Endothelial cell of umbilical vein (primary cell): ENCODE measurements around the gene CLTCL1. TPM values are rescaled to one million over a fixed set of nuclear protein-coding genes. Genes with fewer than 3 reads are reported as not detected.

Experiments used
- BruUV-seq: library from RNA; stranded (reverse); fragments of 400-500 nt; replicated peaks from 2 replicates; lab custom pipeline; 2021; lab: Mats Ljungman, UMichigan
- CTCF ChIA-PET: fragments of 300-600, 350-600 bp; sonication (Branson Sonifier 250); formaldehyde crosslinking; loops from one replicate; lab custom pipeline; 2021; ENCODE audit warnings: antibody characterized with exemption, inconsistent platforms; lab: Charles Lee
- POLR2A ChIA-PET: fragments of 300-600, 350-600 bp; sonication (Branson Sonifier 250); formaldehyde crosslinking; loops from one replicate; lab custom pipeline; 2021; ENCODE audit warnings: antibody characterized with exemption, inconsistent platforms; lab: Charles Lee
- DNase-seq: peaks from one replicate; pipeline ENCODE4 v3.0.0-alpha.2; 2011; ENCODE audit warnings: low read depth, low spot score
- FAIRE-seq: peaks from 2 replicates; lab custom pipeline; 2011; peaks lifted over from hg19 to GRCh38; lab: Jason Lieb, UNC
- H2AFZ ChIP-seq: 2 replicates; pipeline ENCODE4 v1.6.0; 2012; ENCODE audit warnings: low read depth, low read length, control low read depth, inconsistent platforms
- H3K27ac ChIP-seq: 2 replicates; pipeline ENCODE4 v1.5.1; 2011; ENCODE audit warnings: low read depth, mild to moderate bottlenecking, control low read depth, low read length, moderate library complexity; ENCODE audit not compliant: insufficient read depth
- H3K27me3 ChIP-seq, 2 experiments: 2 replicates each; pipeline versions ENCODE4 v1.6.0 to v1.6.1; 2011; ENCODE audit warnings: low read length in 2 of 2, mixed read lengths in 1 of 2; ENCODE audit not compliant: control insufficient read depth in 2 of 2, insufficient read depth in 2 of 2
- H3K36me3 ChIP-seq, 2 experiments: 2 replicates in 1 of 2; 3 replicates in 1 of 2; pipeline ENCODE4 v1.5.1; 2011; ENCODE audit warnings: low read length in 2 of 2, mild to moderate bottlenecking in 1 of 2, moderate library complexity in 1 of 2; ENCODE audit not compliant: control insufficient read depth in 2 of 2, insufficient read depth in 2 of 2; ENCODE audit errors: extremely low read depth in 1 of 2
- H3K4me1 ChIP-seq: 3 replicates; pipeline ENCODE4 v1.5.1; 2011; ENCODE audit warnings: mild to moderate bottlenecking, low read length; ENCODE audit not compliant: control insufficient read depth, insufficient read depth; ENCODE audit errors: extremely low read depth
- H3K4me2 ChIP-seq: 2 replicates; pipeline ENCODE4 v1.6.1; 2011; ENCODE audit warnings: low read length, control low read depth, mixed read lengths; ENCODE audit not compliant: insufficient read depth
- H3K4me3 ChIP-seq, 3 experiments: fragments of 200-600 bp in 1 of 3; sonication (generic), shearing (Covaris generic) in 1 of 3; replicated peaks in 1 of 3; 2 replicates each; pipeline ENCODE4 v1.5.1; 2011 to 2016; ENCODE audit warnings: control low read depth in 3 of 3, low read length in 3 of 3, mild to moderate bottlenecking in 2 of 3, inconsistent platforms in 1 of 3, low read depth in 1 of 3, moderate library complexity in 1 of 3; ENCODE audit not compliant: insufficient read depth in 1 of 3
- H3K79me2 ChIP-seq: 2 replicates; pipeline ENCODE4 v1.6.0; 2012; ENCODE audit warnings: low read length, inconsistent platforms; ENCODE audit not compliant: control insufficient read depth, insufficient read depth
- H3K9ac ChIP-seq: replicated peaks from 2 replicates; pipeline ENCODE3; 2011; ENCODE audit warnings: low read length, control low read depth; ENCODE audit not compliant: insufficient read depth; ENCODE audit errors: extremely low read depth
- H3K9me1 ChIP-seq: replicated peaks from 3 replicates; pipeline ENCODE4 v1.6.0; 2011; ENCODE audit warnings: mild to moderate bottlenecking, low read length; ENCODE audit not compliant: control insufficient read depth, insufficient read depth; ENCODE audit errors: extremely low read depth
- H3K9me3 ChIP-seq: replicated peaks from 2 replicates; pipeline ENCODE4 v1.5.1; 2012; ENCODE audit warnings: low read length, inconsistent platforms; ENCODE audit not compliant: control insufficient read depth, insufficient read depth
- H4K20me1 ChIP-seq: replicated peaks from 2 replicates; pipeline ENCODE3; 2011; ENCODE audit warnings: mild to moderate bottlenecking, low read length; ENCODE audit not compliant: control insufficient read depth, insufficient read depth; ENCODE audit errors: extremely low read depth
- CTCF ChIP-seq, 2 donors: IDR thresholded peaks; 1 replicate in 1 of 2; 2 replicates in 1 of 2; pipeline ENCODE4 v1.5.1; 2011; ENCODE audit warnings: low read length in 2 of 2, mild to moderate bottlenecking in 2 of 2, moderate library complexity in 2 of 2, control low read depth in 1 of 2, inconsistent platforms in 1 of 2, low read depth in 1 of 2; ENCODE audit not compliant: insufficient read depth in 1 of 2; ENCODE audit errors: extremely low read depth in 1 of 2
- FOS ChIP-seq: IDR thresholded peaks from 2 replicates; pipeline ENCODE4 v1.6.1; 2011; ENCODE audit warnings: mild to moderate bottlenecking, low read length, moderate library complexity, borderline replicate concordance; ENCODE audit not compliant: insufficient read depth
- GATA2 ChIP-seq: IDR thresholded peaks from 2 replicates; pipeline ENCODE4 v1.7.0; 2011; ENCODE audit warnings: low read depth, mild to moderate bottlenecking, moderate library complexity, mixed read lengths, low read length; ENCODE audit not compliant: insufficient read length, insufficient read depth
- JUN ChIP-seq: IDR thresholded peaks from 2 replicates; pipeline ENCODE4 v1.6.1; 2011; ENCODE audit warnings: borderline replicate concordance, low read depth; ENCODE audit not compliant: insufficient read length, insufficient read depth
- MAX ChIP-seq: IDR thresholded peaks from 2 replicates; pipeline ENCODE4 v1.6.1; 2011; ENCODE audit not compliant: insufficient read depth, insufficient read length
- MYC ChIP-seq: IDR thresholded peaks from one replicate; pipeline ENCODE4 v1.6.1; 2011; ENCODE audit warnings: mild to moderate bottlenecking, low read depth, low read length
- POLR2A ChIP-seq: IDR thresholded peaks from 2 replicates; pipeline ENCODE4 v1.6.1; 2012; ENCODE audit warnings: low read depth, mild to moderate bottlenecking, control low read depth, low read length
- POLR2AphosphoS5 ChIP-seq: IDR thresholded peaks from 2 replicates; pipeline ENCODE4 v1.6.1; 2012; ENCODE audit warnings: low read depth, mild to moderate bottlenecking, control low read depth, low read length, moderate library complexity; ENCODE audit not compliant: insufficient read depth
- dilution Hi-C: fragments of 300-500 bp; cut with MboI; formaldehyde crosslinking; loops from one replicate; pipeline ENCODE4 v1.15.0; 2019; ENCODE audit warnings: low sequenced_read_pairs; ENCODE audit not compliant: extremely low pct_ligation_motif_present
- intact Hi-C: fragments of 100-400 bp; cut with micrococcal nuclease; formaldehyde crosslinking; loops from one replicate; pipeline ENCODE4 v1.10.0; 2022
- polyA plus RNA-seq, 4 experiments: library from polyadenylated mRNA; depleted of rRNA in 3 of 4; stranded (reverse) in 3 of 4; unstranded in 1 of 4; fragments of >200 nt; gene quantifications; 2 replicates each; pipeline versions ENCODE4 v1.2.1 to v1.2.3, GENCODE V29; 2011 to 2012; ENCODE audit warnings: missing spikeins in 1 of 4
- total RNA-seq: library from RNA; stranded (reverse); gene quantifications from 2 replicates; pipeline ENCODE4 v1.2.3, GENCODE V29; 2021

CLTCL1 gene
- total and polyA plus RNA-seq, 2 donors (not counting 3 experiments of a cell fraction or from before 2014, with no cell fraction given): 5.0 to 6.2 TPM

- Histone ChIP-seq H3K9me3 (no peaks in the 10 kb centered on the region), H4K20me1 (no peaks in the 10 kb centered on the region), H3K79me2 (peaks cover 25% of the 10 kb centered on the region), H3K4me1 (peaks cover 18% of the 10 kb centered on the region), H3K4me3 (no peak overlapping the region), H3K27me3 (peaks cover 22 to 24% of the 10 kb centered on the region in 2 experiments), H3K4me2 (peak overlapping the region; percentile 5), H3K9ac (no peak overlapping the region), H3K9me1 (no peaks in the 10 kb centered on the region), H3K27ac (no peak overlapping the region), H2AFZ (peak overlapping the region; percentile 72), H3K36me3 (no peaks in the 10 kb centered on the region)
- TF ChIP-seq GATA2: no peak
- TF ChIP-seq CTCF (IDR thresholded peaks at IDR 0.05; ENCODE audit: extremely low read depth in 1 of 2, insufficient read depth in 1 of 2, low read depth in 1 of 2, low read length in 2 of 2): no peak
- TF ChIP-seq FOS: no peak
- TF ChIP-seq POLR2A: no peak
- TF ChIP-seq JUN: no peak
- no peak for TF ChIP-seq POLR2AphosphoS5
- no peak for TF ChIP-seq MYC
- no peak for TF ChIP-seq MAX
- POLR2A ChIA-PET: no interaction called here
- intact Hi-C loops: no loop called here
- no TSS peak for BruUV-seq
- dilution Hi-C loops: no loop called here
- CTCF ChIA-PET: interaction anchor here (0.7 to 1.0 kb wide), 3 partner anchors 10 to 18 kb away, joined by 3 read pairs; no protein-coding TSS in a partner anchor
- FAIRE-seq: no peak
- no peak for DNase-seq
Observed at GRCh38 chr22:19169947-19170318, 121.6 kb downstream of the CLTCL1 start.
